H1 (cell line): ENCODE measurements around the gene PRAME. TPM values are rescaled to one million over a fixed set of nuclear protein-coding genes. Genes with fewer than 3 reads are reported as not detected.

Experiments
- CTCF ChIA-PET: fragments of 300-600 bp; sonication (Branson Sonifier 250); formaldehyde crosslinking; loops from one replicate; lab custom pipeline; 2021; ENCODE audit not compliant: partially characterized antibody; lab: Charles Lee
- POLR2A ChIA-PET: fragments of 300-600 bp; sonication (Branson Sonifier 250); formaldehyde crosslinking; loops from one replicate; lab custom pipeline; 2021; ENCODE audit warnings: inconsistent platforms; ENCODE audit not compliant: partially characterized antibody; lab: Charles Lee
- DNase-seq, 2 experiments: peaks; one replicate each; pipeline versions ENCODE4 v3.0.0 to v3.0.0-alpha.2; 2010 to 2022; ENCODE audit warnings: low spot score in 2 of 2, low read depth in 1 of 2, mixed read lengths in 1 of 2
- FAIRE-seq: peaks from 2 replicates; lab custom pipeline; 2011; peaks lifted over from hg19 to GRCh38; lab: Jason Lieb, UNC
- H2AFZ ChIP-seq: 2 replicates; pipeline ENCODE4 v1.8.1; 2012; ENCODE audit warnings: low read length, inconsistent platforms
- H2AK5ac ChIP-seq: 2 replicates; pipeline ENCODE4 v1.6.1; 2013; ENCODE audit warnings: low read depth, low read length
- H2BK120ac ChIP-seq: replicated peaks from 2 replicates; pipeline ENCODE3; 2013; ENCODE audit warnings: low read depth, low read length, inconsistent platforms
- H2BK12ac ChIP-seq: 2 replicates; pipeline ENCODE4 v1.6.1; 2013; ENCODE audit warnings: low read depth, low read length
- H2BK15ac ChIP-seq: 2 replicates; pipeline ENCODE4 v1.6.1; 2013; ENCODE audit warnings: low read length
- H2BK20ac ChIP-seq: 2 replicates; pipeline ENCODE4 v1.6.1; 2013; ENCODE audit warnings: low read length
- H2BK5ac ChIP-seq: 2 replicates; pipeline ENCODE4 v1.6.1; 2013; ENCODE audit warnings: low read depth, low read length
- H3K14ac ChIP-seq: 2 replicates; pipeline ENCODE4 v1.6.1; 2013; ENCODE audit warnings: inconsistent platforms; ENCODE audit not compliant: insufficient read length
- H3K18ac ChIP-seq: 2 replicates; pipeline ENCODE4 v1.6.1; 2013; ENCODE audit warnings: low read length; ENCODE audit errors: extremely low read depth
- H3K23ac ChIP-seq: 2 replicates; pipeline ENCODE4 v1.6.1; 2013; ENCODE audit warnings: inconsistent platforms; ENCODE audit not compliant: insufficient read length
- H3K23me2 ChIP-seq: 2 replicates; pipeline ENCODE4 v1.6.1; 2013; ENCODE audit warnings: low read depth, low read length
- H3K27ac ChIP-seq: 2 replicates; pipeline ENCODE4 v1.6.1; 2011; ENCODE audit warnings: low read depth, low read length, inconsistent platforms
- H3K27me3 ChIP-seq, 4 experiments: replicated peaks in 1 of 4; 1 replicate in 1 of 4; 2 replicates in 3 of 4; pipeline versions ENCODE4 v1.6.1 to v1.8.1; 2011 to 2013; ENCODE audit warnings: low read length in 3 of 4, mild to moderate bottlenecking in 3 of 4, inconsistent platforms in 2 of 4, mixed read lengths in 2 of 4, moderate library complexity in 1 of 4; ENCODE audit not compliant: control insufficient read depth in 3 of 4, insufficient read depth in 3 of 4; ENCODE audit errors: extremely low read depth in 1 of 4
- H3K36me3 ChIP-seq, 4 experiments: 2 replicates each; pipeline versions ENCODE4 v1.6.1 to v1.8.1; 2011 to 2013; ENCODE audit warnings: mild to moderate bottlenecking in 4 of 4, low read length in 3 of 4, moderate library complexity in 2 of 4, control low read depth in 1 of 4, inconsistent platforms in 1 of 4; ENCODE audit not compliant: insufficient read depth in 4 of 4, control insufficient read depth in 2 of 4
- H3K4ac ChIP-seq: replicated peaks from 2 replicates; pipeline ENCODE3; 2013; ENCODE audit warnings: low read length, low read depth, mixed read lengths, inconsistent platforms; ENCODE audit not compliant: insufficient read length
- H3K4me1 ChIP-seq, 4 experiments: replicated peaks in 1 of 4; 1 replicate in 1 of 4; 2 replicates in 3 of 4; pipeline versions ENCODE4 v1.6.1 to v1.8.1; 2011 to 2013; ENCODE audit warnings: low read length in 3 of 4, inconsistent platforms in 2 of 4, mixed read lengths in 1 of 4; ENCODE audit not compliant: insufficient read depth in 4 of 4, control insufficient read depth in 3 of 4
- H3K4me2 ChIP-seq, 2 experiments: 2 replicates each; pipeline versions ENCODE4 v1.6.1 to v1.8.1; 2011 to 2013; ENCODE audit warnings: low read depth in 2 of 2, low read length in 2 of 2, control low read depth in 1 of 2, inconsistent platforms in 1 of 2, mild to moderate bottlenecking in 1 of 2; ENCODE audit not compliant: insufficient read depth in 1 of 2
- H3K4me3 ChIP-seq, 4 experiments: fragments of 200-600, 300-600 bp in 1 of 4; sonication (generic), shearing (Covaris generic), sonication (Bioruptor Twin) in 1 of 4; 2 replicates each; pipeline versions ENCODE4 v1.5.1 to v1.8.1; 2011 to 2016; ENCODE audit warnings: low read length in 4 of 4, low read depth in 3 of 4, control low read depth in 2 of 4, inconsistent platforms in 2 of 4, mild to moderate bottlenecking in 2 of 4, mixed read lengths in 1 of 4, moderate library complexity in 1 of 4; ENCODE audit not compliant: insufficient read depth in 2 of 4; ENCODE audit errors: extremely low read depth in 1 of 4
- H3K56ac ChIP-seq: replicated peaks from 2 replicates; pipeline ENCODE3; 2013; ENCODE audit warnings: low read depth, mild to moderate bottlenecking, mixed read lengths, low read length, inconsistent platforms; ENCODE audit not compliant: insufficient read length
- H3K79me1 ChIP-seq: 2 replicates; pipeline ENCODE4 v1.6.1; 2013; ENCODE audit warnings: low read depth, low read length, control low read depth
- H3K79me2 ChIP-seq, 2 experiments: 2 replicates each; pipeline versions ENCODE4 v1.6.1 to v1.8.1; 2012 to 2013; ENCODE audit warnings: low read length in 2 of 2, mild to moderate bottlenecking in 2 of 2, inconsistent platforms in 1 of 2; ENCODE audit not compliant: insufficient read depth in 2 of 2, control insufficient read depth in 1 of 2
- H3K9ac ChIP-seq, 4 experiments: replicated peaks in 1 of 4; 1 replicate in 1 of 4; 2 replicates in 3 of 4; pipeline versions ENCODE4 v1.6.1 to v1.8.1; 2011 to 2013; ENCODE audit warnings: low read depth in 3 of 4, low read length in 3 of 4, control low read depth in 2 of 4, mild to moderate bottlenecking in 2 of 4, moderate library complexity in 2 of 4, inconsistent platforms in 1 of 4; ENCODE audit errors: extremely low read depth in 1 of 4
- H3K9me3 ChIP-seq, 2 experiments: 2 replicates each; pipeline versions ENCODE4 v1.6.1 to v1.8.1; 2012 to 2013; ENCODE audit warnings: mild to moderate bottlenecking in 2 of 2, moderate library complexity in 2 of 2, control low read depth in 1 of 2, inconsistent platforms in 1 of 2, low read depth in 1 of 2, low read length in 1 of 2, mixed read lengths in 1 of 2; ENCODE audit not compliant: insufficient read depth in 2 of 2
- H4K20me1 ChIP-seq, 2 experiments: replicated peaks in 1 of 2; 2 replicates each; pipeline versions ENCODE3 to v1.8.1; 2011 to 2013; ENCODE audit warnings: inconsistent platforms in 2 of 2, low read length in 2 of 2, mild to moderate bottlenecking in 1 of 2; ENCODE audit not compliant: insufficient read depth in 2 of 2, control insufficient read depth in 1 of 2
- H4K5ac ChIP-seq: 2 replicates; pipeline ENCODE4 v1.6.1; 2013; ENCODE audit warnings: low read length, low read depth, mixed read lengths, inconsistent platforms; ENCODE audit not compliant: insufficient read length
- H4K8ac ChIP-seq: 2 replicates; pipeline ENCODE4 v1.8.0; 2013; ENCODE audit warnings: mild to moderate bottlenecking, moderate library complexity, low read length, inconsistent platforms; ENCODE audit not compliant: insufficient read depth; ENCODE audit errors: extremely low read depth
- H4K91ac ChIP-seq: replicated peaks from 2 replicates; pipeline ENCODE3; 2013; ENCODE audit warnings: low read length, mixed read lengths, inconsistent platforms; ENCODE audit not compliant: insufficient read length
- ATF3 ChIP-seq: IDR thresholded peaks from 2 replicates; pipeline ENCODE4 v1.6.1; 2011; ENCODE audit warnings: low read depth, mild to moderate bottlenecking, low read length; ENCODE audit not compliant: insufficient read depth
- CBX8 ChIP-seq: fragments of 300-800, 300-1000 bp; sonication (generic); IDR thresholded peaks from 2 replicates; pipeline ENCODE4 v1.7.1; 2016; ENCODE audit warnings: low read depth, low read length, borderline replicate concordance
- CHD1 ChIP-seq: IDR thresholded peaks from 2 replicates; pipeline ENCODE4 v1.6.1; 2012; ENCODE audit warnings: low read depth, low read length, improper control_type of control experiment
- EP300 ChIP-seq, 2 experiments: IDR thresholded peaks; 1 replicate in 1 of 2; 2 replicates in 1 of 2; pipeline ENCODE4 v1.6.1; 2011 to 2012; ENCODE audit warnings: low read depth in 2 of 2, low read length in 2 of 2, mild to moderate bottlenecking in 2 of 2, borderline replicate concordance in 1 of 2, inconsistent platforms in 1 of 2, moderate library complexity in 1 of 2
- GABPA ChIP-seq: IDR thresholded peaks from 2 replicates; pipeline ENCODE4 v1.6.1; 2011; ENCODE audit warnings: mild to moderate bottlenecking, low read length, moderate library complexity, borderline replicate concordance; ENCODE audit not compliant: insufficient read depth
- KDM1A ChIP-seq: fragments of 200-600, 300-600 bp; sonication (generic); IDR thresholded peaks from 2 replicates; pipeline ENCODE4 v1.7.1; 2016; ENCODE audit warnings: mild to moderate bottlenecking, low read length, borderline replicate concordance
- KDM5A ChIP-seq: fragments of 200-600 bp; IDR thresholded peaks from 2 replicates; pipeline ENCODE4 v1.7.1; 2012; ENCODE audit warnings: mild to moderate bottlenecking, low read length, inconsistent platforms, mixed read lengths
- RXRA ChIP-seq: IDR thresholded peaks from 2 replicates; pipeline ENCODE4 v1.6.1; 2011; ENCODE audit warnings: low read depth, mild to moderate bottlenecking, low read length, moderate library complexity; ENCODE audit not compliant: insufficient read depth
- SAP30 ChIP-seq: fragments of 300-600 bp; sonication (generic); IDR thresholded peaks from 2 replicates; pipeline ENCODE4 v1.7.1; 2012; ENCODE audit warnings: low read length, moderate library complexity, mild to moderate bottlenecking, inconsistent platforms; ENCODE audit not compliant: insufficient read depth, insufficient replicate concordance
- SRF ChIP-seq: IDR thresholded peaks from 2 replicates; pipeline ENCODE4 v1.6.1; 2011; ENCODE audit warnings: mild to moderate bottlenecking, low read depth, low read length, moderate library complexity
- TAF1 ChIP-seq: IDR thresholded peaks from 2 replicates; pipeline ENCODE4 v1.6.1; 2011; ENCODE audit warnings: mild to moderate bottlenecking, low read depth, low read length
- TBP ChIP-seq: IDR thresholded peaks from 2 replicates; pipeline ENCODE4 v1.6.1; 2011; ENCODE audit warnings: low read depth, low read length, improper control_type of control experiment
- TCF12 ChIP-seq: IDR thresholded peaks from 2 replicates; pipeline ENCODE4 v1.6.1; 2011; ENCODE audit warnings: low read depth, mild to moderate bottlenecking, low read length
- TEAD4 ChIP-seq: IDR thresholded peaks from 2 replicates; pipeline ENCODE4 v1.6.1; 2012; ENCODE audit warnings: low read depth, low read length, inconsistent platforms, mixed read lengths
- WGBS, 2 experiments: shearing (Covaris generic) in 1 of 2; methylation state at CpG; one replicate each; pipeline versions ENCODE4 v1.1.6 to v1.1.7; 2013 to 2015; ENCODE audit warnings: low lambda C conversion rate in 2 of 2, mixed read lengths in 2 of 2, inconsistent platforms in 1 of 2, low coverage in 1 of 2, missing lambda C conversion rate in 1 of 2; ENCODE audit not compliant: insufficient replicate concordance in 2 of 2, insufficient coverage in 1 of 2, insufficient read length in 1 of 2; ENCODE audit errors: extremely low coverage in 1 of 2, missing lambda C conversion rate in 1 of 2; 5-methylcytosine and 5-hydroxymethylcytosine counted together
- polyA plus RNA-seq, 7 experiments: library from polyadenylated mRNA; depleted of rRNA in 3 of 7; stranded (reverse) in 5 of 7; unstranded in 2 of 7; fragments of >200 nt in 5 of 7; fragments of 200-250 nt in 2 of 7; gene quantifications; 1 replicate in 5 of 7; 2 replicates in 1 of 7; 4 replicates in 1 of 7; pipeline versions ENCODE4 v1.2.1 to v1.2.3, GENCODE V29; 2011 to 2013; ENCODE audit warnings: missing spikeins in 2 of 7, mixed read lengths in 2 of 7
- total RNA-seq: library from RNA; stranded (reverse); fragmentation: NEBNext Ultra II Directional; extraction: Animal tissue kit (Norgen Biotek cat#: 25700); gene quantifications from 2 replicates; pipeline ENCODE4 v1.2.1, GENCODE V29; 2021

Gene PRAME
- total and polyA plus RNA-seq, 2 of the 8 experiments (the other 6 are each of a cell fraction or from before 2014, with no cell fraction given): 0.15 to 1.1 TPM

- H3K23ac ChIP-seq: no peak overlapping the region
- H4K5ac ChIP-seq: no peak overlapping the region
- CTCF ChIA-PET: interaction anchor here (1.0 kb wide), 2 partner anchors 11 to 93 kb away, joined by 3 read pairs; no protein-coding TSS in a partner anchor
- H3K56ac ChIP-seq: no peak overlapping the region
- no peak overlapping the region for H3K9ac ChIP-seq
- H3K9me3 ChIP-seq: peaks cover 9 to 42% of the 10 kb centered on the region in 2 experiments
- H3K27me3 ChIP-seq: peaks cover 2 to 24% (median 14%) of the 10 kb centered on the region in 4 experiments; a peak in 5 of 7 replicates
- H3K23me2 ChIP-seq: no peaks in the 10 kb centered on the region
- DNase-seq (no peak), FAIRE-seq (no peak)
- no peak overlapping the region for H2BK12ac ChIP-seq
- no peaks in the 10 kb centered on the region for H3K4me1 ChIP-seq
- H2AFZ ChIP-seq: no peak overlapping the region
- no peak overlapping the region for H4K91ac ChIP-seq
- 79% methylated on average over 12 of the region's 14 CpGs; no CpG with 5 or more reads in 1 of the 2 experiments for WGBS, 2 experiments
- POLR2A ChIA-PET: no interaction called here
- H2BK120ac ChIP-seq: no peak overlapping the region
- H3K4me2 ChIP-seq: no peak overlapping the region
- no peak overlapping the region for H3K14ac ChIP-seq
- no peaks in the 10 kb centered on the region for H4K20me1 ChIP-seq
- H2BK20ac ChIP-seq: no peak overlapping the region
- no peaks in the 10 kb centered on the region for H3K36me3 ChIP-seq
- no peak overlapping the region for H3K4me3 ChIP-seq
- no peak overlapping the region for H2BK5ac ChIP-seq
- no peaks in the 10 kb centered on the region for H3K79me1 ChIP-seq
- H3K4ac ChIP-seq: no peak overlapping the region
- H3K18ac ChIP-seq: no peak overlapping the region
- no peak overlapping the region for H2BK15ac ChIP-seq
- no peak overlapping the region for H3K27ac ChIP-seq
- no peak overlapping the region; the same call in 1 of the 2 replicates for H4K8ac ChIP-seq
- H3K79me2 ChIP-seq: no peaks in the 10 kb centered on the region
- H2AK5ac ChIP-seq: no peak overlapping the region
- TF ChIP-seq ATF3 (no peak), TBP (no peak), RXRA (no peak), TCF12 (no peak), SRF (no peak), GABPA (no peak), CBX8 (no peak), SAP30 (no peak), TAF1 (no peak), KDM1A (no peak), TEAD4 (no peak), KDM5A (no peak), CHD1 (no peak), EP300 (IDR thresholded peaks at IDR 0.05; ENCODE audit: borderline replicate concordance in 1 of 2, low read depth in 2 of 2, low read length in 2 of 2) (no peak)
Measured at GRCh38 chr22:22556578-22556977, 2.5 kb downstream of the PRAME start.
